Vagina (tissue), 2 donors: ENCODE data around the gene ZSCAN20. TPM values are rescaled to one million over a fixed set of nuclear protein-coding genes. Genes with fewer than 3 reads are reported as not detected.

Source experiments
- DNase-seq, 2 donors: peaks; one replicate each; pipeline ENCODE4 v3.0.0-alpha.2; 2017; ENCODE audit errors: extremely low spot score in 2 of 2
- H3K27ac ChIP-seq: fragments of 200-600 bp; sonication (generic); one replicate; pipeline ENCODE4 v1.5.1; 2019
- H3K27me3 ChIP-seq: fragments of 200-600 bp; sonication (generic); one replicate; pipeline ENCODE4 v1.5.1; 2019
- H3K36me3 ChIP-seq, 2 donors: fragments of 200-600 bp; sonication (generic); one replicate each; pipeline ENCODE4 v1.5.1; 2017 to 2019
- H3K4me1 ChIP-seq: fragments of 200-600 bp; sonication (generic); one replicate; pipeline ENCODE4 v1.5.1; 2019
- H3K4me3 ChIP-seq, 2 donors: fragments of 200-600 bp; sonication (generic); 1 replicate in 1 of 2; 2 replicates in 1 of 2; pipeline ENCODE4 v1.5.1; 2016 to 2019
- H3K9me3 ChIP-seq: fragments of 200-600 bp; sonication (generic); one replicate; pipeline ENCODE4 v1.5.1; 2019
- CTCF ChIP-seq, 3 experiments: fragments of 450-650 bp in 2 of 3; fragments of 200-600 bp in 1 of 3; sonication (generic) in 1 of 3; IDR thresholded peaks; one replicate each; pipeline ENCODE4 v1.5.1; 2017 to 2019; ENCODE audit warnings: antibody characterized with exemption in 3 of 3, mild to moderate bottlenecking in 2 of 3, moderate library complexity in 2 of 3
- POLR2A ChIP-seq, 2 donors: fragments of 450-650 bp; IDR thresholded peaks; one replicate each; pipeline ENCODE4 v1.6.1; 2017; ENCODE audit warnings: antibody characterized with exemption in 2 of 2, mild to moderate bottlenecking in 2 of 2, moderate library complexity in 2 of 2
- POLR2AphosphoS5 ChIP-seq, 2 donors: sonication (generic); formaldehyde crosslinking; IDR thresholded peaks; one replicate each; pipeline ENCODE4 v1.9.0; 2017; ENCODE audit warnings: antibody characterized with exemption in 2 of 2, mild to moderate bottlenecking in 2 of 2, low read depth in 1 of 2; ENCODE audit not compliant: insufficient read depth in 1 of 2
- intact Hi-C: fragments of 100-400 bp; cut with DNase I; formaldehyde crosslinking; loops from one replicate; pipeline ENCODE4 v1.15.1; 2023
- total RNA-seq: library from RNA; depleted of rRNA; stranded (reverse); fragments of >200 nt; gene quantifications from one replicate; pipeline ENCODE4 v1.2.3, GENCODE V29; 2016

The ZSCAN20 gene
- total RNA-seq, 1 donor from 2014 or later = 4.4 TPM

GRCh38 chr1:33428661-33429060, 43.8 kb upstream of the ZSCAN20 start:
- H3K27me3 ChIP-seq = no peaks in the 10 kb centered on the region
- intact Hi-C loops = no loop called here
- no peak overlapping the region for H3K4me3 ChIP-seq
- TF ChIP-seq POLR2AphosphoS5 (IDR thresholded peaks at IDR 0.05; ENCODE audit: insufficient read depth in 1 of 2, low read depth in 1 of 2) (no peak), CTCF (IDR thresholded peaks at IDR 0.05) (no peak), POLR2A (IDR thresholded peaks at IDR 0.05) (no peak)
- DNase-seq = no peak
- peaks cover 22% of the 10 kb centered on the region for H3K4me1 ChIP-seq
- no peaks in the 10 kb centered on the region for H3K36me3 ChIP-seq
- H3K27ac ChIP-seq = no peak overlapping the region
- no peaks in the 10 kb centered on the region for H3K9me3 ChIP-seq

GRCh38 chr1:33429332-33429731, 43.1 kb upstream of the ZSCAN20 start:
- Histone ChIP-seq H3K4me3 (peak overlapping the region in 1 of 2 donors; percentile 97), H3K36me3 (no peaks in the 10 kb centered on the region), H3K4me1 (peaks cover 29% of the 10 kb centered on the region), H3K9me3 (no peaks in the 10 kb centered on the region), H3K27me3 (no peaks in the 10 kb centered on the region), H3K27ac (no peak overlapping the region)
- intact Hi-C loops = no loop called here
- TF ChIP-seq CTCF (IDR thresholded peaks at IDR 0.05) (no peak), POLR2A (IDR thresholded peaks at IDR 0.05) (no peak), POLR2AphosphoS5 (IDR thresholded peaks at IDR 0.05; ENCODE audit: insufficient read depth in 1 of 2, low read depth in 1 of 2) (no peak)
- DNase-seq = no peak

- Histone ChIP-seq H3K27ac (peak overlapping the region; percentile 37), H3K9me3 (no peaks in the 10 kb centered on the region), H3K4me1 (peaks cover 36% of the 10 kb centered on the region), H3K4me3 (peak overlapping the region; percentile 57 to 97), H3K27me3 (no peaks in the 10 kb centered on the region), H3K36me3 (no peaks in the 10 kb centered on the region)
- DNase-seq = no peak
- TF ChIP-seq CTCF (IDR thresholded peaks at IDR 0.05) (no peak), POLR2A (IDR thresholded peaks at IDR 0.05) (no peak), POLR2AphosphoS5 (IDR thresholded peaks at IDR 0.05; ENCODE audit: insufficient read depth in 1 of 2, low read depth in 1 of 2) (no peak)
- intact Hi-C loops = no loop called here
These were observed 42.4 kb upstream of the ZSCAN20 start for GRCh38 chr1:33429856-33430691.

GRCh38 chr1:33430692-33431593, 41.5 kb upstream of the ZSCAN20 start, which contains the start of gene PHC2:
Gene PHC2, minus strand, starts transcription at chr1:33431095. Its CDS starts 55,556 bp downstream, at chr1:33375539.
- peaks cover 38% of the 10 kb centered on the region for H3K4me1 ChIP-seq
- DNase-seq = peak in 1 of 2 donors; percentile 97
- H3K9me3 ChIP-seq = no peaks in the 10 kb centered on the region
- intact Hi-C loops = no loop called here
- H3K27me3 ChIP-seq = no peaks in the 10 kb centered on the region
- H3K27ac ChIP-seq = peak within 1 kb of the TSS; percentile 49
- H3K36me3 ChIP-seq = no peaks in the 10 kb centered on the region
- TF ChIP-seq POLR2A (IDR thresholded peaks at IDR 0.05) (peak in 1 of 2 donors; percentile 51), CTCF (IDR thresholded peaks at IDR 0.05) (peak in 1 of 3 experiments; percentile 18), POLR2AphosphoS5 (IDR thresholded peaks at IDR 0.05; ENCODE audit: insufficient read depth in 1 of 2, low read depth in 1 of 2) (peak in 1 of 2 donors; percentile 57)
- H3K4me3 ChIP-seq = peak within 1 kb of the TSS; percentile 57 to 97
